ENCODE results near the gene MYO1D.

GRCh38 chr17:32699247-32699646, 177.7 kb downstream of the MYO1D start:
- TF ChIP-seq SP1 (IDR thresholded peaks at IDR 0.05) (no peak), ELF4 (IDR thresholded peaks at IDR 0.05) (no peak), FOXA1 (IDR thresholded peaks at IDR 0.05) (no peak), NFRKB (IDR thresholded peaks at IDR 0.05) (no peak), FOXM1 (IDR thresholded peaks at IDR 0.05; ENCODE audit: borderline replicate concordance) (no peak), SUZ12 (IDR thresholded peaks at IDR 0.05) (no peak), ZNF384 (IDR thresholded peaks at IDR 0.05) (no peak), ARNT (IDR thresholded peaks at IDR 0.05) (no peak), BHLHE40 (IDR thresholded peaks at IDR 0.05; ENCODE audit: borderline replicate concordance) (no peak)
